Renal cortex interstitium (tissue), 15 donors: ENCODE data around the gene FKBP5. TPM values are rescaled to one million over a fixed set of nuclear protein-coding genes. Genes with fewer than 3 reads are reported as not detected.
"Not testable (repeated sequence)": the region's sequence is repeated elsewhere in the genome, so short reads cannot be mapped to it uniquely, and the experiment has no call there.

Experiments used
- DNase-seq, 11 donors: peaks; one replicate each; pipeline ENCODE4 v3.0.0-alpha.2; 2013; ENCODE audit warnings: low read depth in 9 of 11, low spot score in 4 of 11; ENCODE audit errors: extremely low read depth in 1 of 11
- long read RNA-seq, 16 experiments: transcript quantifications; one replicate each; lab custom pipeline, GENCODE V29; 2026
- polyA plus RNA-seq, 3 donors: library from polyadenylated mRNA; unstranded; fragments of 120-200 nt; gene quantifications; one replicate each; pipeline ENCODE4 v1.2.1, GENCODE V29; 2013; ENCODE audit not compliant: insufficient read length in 3 of 3

FKBP5 gene
- 10 to 100 TPM; 18.5 to 31.4 (median 29.8) TPM for polyA plus RNA-seq
- long read RNA-seq, donor 1, partial matches to known transcripts, result 7 of 8 reads
- long read RNA-seq, donor 1, other reads (novel, unspliced or antisense), result 0 of 8 reads
- long read RNA-seq, donor 2, partial matches to known transcripts, result 0 of 4 reads
- long read RNA-seq, donor 2, other reads (novel, unspliced or antisense), result 0 of 4 reads
- long read RNA-seq, donor 3, transcript FKBP5-201 (11 exons, 3,772 nt), result major isoform, 8 of 8 reads
- long read RNA-seq, donor 3, partial matches to known transcripts, result 0 of 8 reads
- long read RNA-seq, donor 3, other reads (novel, unspliced or antisense), result 0 of 8 reads
- long read RNA-seq, donor 4, partial matches to known transcripts, result 0 of 3 reads
- long read RNA-seq, donor 4, other reads (novel, unspliced or antisense), result 0 of 3 reads
- long read RNA-seq, donor 5, result 0 reads
- long read RNA-seq, donor 6, result 0 reads
- long read RNA-seq, donor 7, transcript FKBP5-201 (11 exons, 3,772 nt), result major isoform, 5 of 5 reads
- long read RNA-seq, donor 7, partial matches to known transcripts, result 0 of 5 reads
- long read RNA-seq, donor 7, other reads (novel, unspliced or antisense), result 0 of 5 reads
- long read RNA-seq, donor 8, result 0 reads
- long read RNA-seq, donor 9, partial matches to known transcripts, result 0 of 2 reads
- long read RNA-seq, donor 9, other reads (novel, unspliced or antisense), result 0 of 2 reads
- long read RNA-seq, donor 10, transcript FKBP5-201 (11 exons, 3,772 nt), result major isoform, 6 of 6 reads
- long read RNA-seq, donor 10, partial matches to known transcripts, result 0 of 6 reads
- long read RNA-seq, donor 10, other reads (novel, unspliced or antisense), result 0 of 6 reads
- long read RNA-seq, donor 11, partial matches to known transcripts, result 0 of 4 reads
- long read RNA-seq, donor 11, other reads (novel, unspliced or antisense), result 0 of 4 reads
- long read RNA-seq, donor 12, partial matches to known transcripts, result 0 of 1 reads
- long read RNA-seq, donor 12, other reads (novel, unspliced or antisense), result 0 of 1 reads
- long read RNA-seq, donor 13, result 0 reads
- long read RNA-seq, donor 14, partial matches to known transcripts, result 0 of 1 reads
- long read RNA-seq, donor 14, other reads (novel, unspliced or antisense), result 0 of 1 reads
- long read RNA-seq, donor 15, result 0 reads
- long read RNA-seq, donor 16, full-length matches to known transcripts, result 9 of 14 reads
- long read RNA-seq, donor 16, partial matches to known transcripts, result 5 of 14 reads
- long read RNA-seq, donor 16, other reads (novel, unspliced or antisense), result 0 of 14 reads

GRCh38 chr6:35688605-35689322 lies at the start of gene FKBP5:
FKBP5 (minus strand) TSS chr6:35688915; CDS start chr6:35642824, 46,091 bp downstream.
- peak; percentile 57 to 85 (median 78) for DNase-seq

- DNase-seq, result peak in 4 of 11 donors; percentile 55 to 81 (median 61)
Measured at GRCh38 chr6:35737413-35738211, 48.9 kb upstream of the FKBP5 start.

- no peak for DNase-seq
Measured at GRCh38 chr6:35736982-35737412, 48.3 kb upstream of the FKBP5 start, which contains the start of gene ARMC12. ARMC12 (plus strand) TSS chr6:35737032; CDS start chr6:35737109, 77 bp downstream.

- DNase-seq, result peak in 2 of 11 donors; percentile 59 to 68
Measured at GRCh38 chr6:35736253-35736894, 47.7 kb upstream of the FKBP5 start.

- DNase-seq, result no peak
Measured at GRCh38 chr6:35735452-35735851, 46.7 kb upstream of the FKBP5 start.

GRCh38 chr6:35734319-35734718 lies 45.6 kb upstream of the FKBP5 start:
- not testable (repeated sequence) for DNase-seq

- no peak for DNase-seq
Measured at GRCh38 chr6:35733633-35734032, 44.9 kb upstream of the FKBP5 start.

- DNase-seq, result peak in 10 of 11 donors; percentile 63 to 85 (median 76)
Measured at GRCh38 chr6:35731736-35732532, 43.2 kb upstream of the FKBP5 start.

GRCh38 chr6:35731414-35731735 lies 42.7 kb upstream of the FKBP5 start:
- peak in 10 of 11 donors; percentile 67 to 91 (median 87) for DNase-seq

- DNase-seq, result no peak
Measured at GRCh38 chr6:35730745-35731413, 42.2 kb upstream of the FKBP5 start.

GRCh38 chr6:35729722-35730121 lies 41.0 kb upstream of the FKBP5 start:
- DNase-seq, result no peak

- no peak for DNase-seq
Measured at GRCh38 chr6:35728683-35729678, 40.3 kb upstream of the FKBP5 start.

GRCh38 chr6:35727935-35728682 lies 39.4 kb upstream of the FKBP5 start:
- peak in 10 of 11 donors; percentile 50 to 84 (median 76) for DNase-seq
